H9 (cell line): ENCODE data around the gene KCNMA1. TPM values are rescaled to one million over a fixed set of nuclear protein-coding genes. Genes with fewer than 3 reads are reported as not detected.

ENCODE experiments used
- DNase-seq: peaks from one replicate; pipeline ENCODE4 v3.0.0-alpha.2; 2017
- H2AFZ ChIP-seq: one replicate; pipeline ENCODE4 v1.6.1; 2013; ENCODE audit warnings: mild to moderate bottlenecking, low read length, control low read depth, moderate library complexity
- H2AK5ac ChIP-seq: 2 replicates; pipeline ENCODE4 v1.6.1; 2013; ENCODE audit warnings: low read length, control low read depth, mixed read lengths; ENCODE audit not compliant: insufficient read length
- H2BK120ac ChIP-seq: one replicate; pipeline ENCODE4 v1.6.1; 2013; ENCODE audit warnings: low read depth, mild to moderate bottlenecking, low read length, control low read depth, inconsistent platforms; ENCODE audit not compliant: poor library complexity, severe bottlenecking
- H2BK12ac ChIP-seq: 2 replicates; pipeline ENCODE4 v1.6.1; 2013; ENCODE audit warnings: low read length, control low read depth, mixed read lengths, low read depth; ENCODE audit not compliant: insufficient read length
- H2BK15ac ChIP-seq: 2 replicates; pipeline ENCODE4 v1.6.1; 2013; ENCODE audit warnings: low read depth, low read length, control low read depth
- H2BK20ac ChIP-seq: one replicate; pipeline ENCODE4 v1.6.1; 2013; ENCODE audit warnings: low read depth, mild to moderate bottlenecking, low read length, control low read depth, inconsistent platforms; ENCODE audit not compliant: poor library complexity, severe bottlenecking
- H2BK5ac ChIP-seq: 2 replicates; pipeline ENCODE4 v1.6.1; 2013; ENCODE audit warnings: low read length, control low read depth, mixed read lengths; ENCODE audit not compliant: insufficient read length
- H3K14ac ChIP-seq: 2 replicates; pipeline ENCODE4 v1.6.1; 2013; ENCODE audit warnings: low read length, control low read depth; ENCODE audit not compliant: insufficient read depth
- H3K18ac ChIP-seq: 2 replicates; pipeline ENCODE4 v1.6.1; 2013; ENCODE audit warnings: low read depth, mild to moderate bottlenecking, mixed read lengths, low read length, control low read depth; ENCODE audit not compliant: insufficient read length
- H3K23ac ChIP-seq: 2 replicates; pipeline ENCODE4 v1.6.1; 2013; ENCODE audit warnings: low read length, control low read depth, mixed read lengths, low read depth; ENCODE audit not compliant: insufficient read length
- H3K23me2 ChIP-seq: 2 replicates; pipeline ENCODE4 v1.6.1; 2013; ENCODE audit warnings: low read depth, mild to moderate bottlenecking, mixed read lengths, low read length, control low read depth; ENCODE audit not compliant: insufficient read length, poor library complexity, severe bottlenecking
- H3K27ac ChIP-seq: 2 replicates; pipeline ENCODE4 v1.5.1; 2013; ENCODE audit warnings: low read length, control low read depth, mixed read lengths, low read depth; ENCODE audit not compliant: insufficient read length
- H3K27me3 ChIP-seq: 2 replicates; pipeline ENCODE4 v1.6.1; 2013; ENCODE audit warnings: low read length, control low read depth, inconsistent platforms; ENCODE audit not compliant: insufficient read depth
- H3K4ac ChIP-seq: 2 replicates; pipeline ENCODE4 v1.6.1; 2013; ENCODE audit warnings: low read depth, mild to moderate bottlenecking, control low read depth, inconsistent platforms, low read length, moderate library complexity
- H3K4me1 ChIP-seq: 2 replicates; pipeline ENCODE4 v1.6.1; 2013; ENCODE audit warnings: low read length, control low read depth, inconsistent platforms; ENCODE audit not compliant: insufficient read depth
- H3K4me2 ChIP-seq: 2 replicates; pipeline ENCODE4 v1.6.1; 2013; ENCODE audit warnings: low read length, control low read depth, mixed read lengths; ENCODE audit not compliant: insufficient read length, insufficient read depth
- H3K56ac ChIP-seq: 2 replicates; pipeline ENCODE4 v1.6.1; 2013; ENCODE audit warnings: low read depth, mild to moderate bottlenecking, mixed read lengths, low read length, control low read depth; ENCODE audit not compliant: insufficient read length
- H3K79me1 ChIP-seq: 2 replicates; pipeline ENCODE4 v1.6.1; 2013; ENCODE audit warnings: low read depth, mild to moderate bottlenecking, moderate library complexity, low read length, control low read depth, inconsistent platforms; ENCODE audit not compliant: insufficient read depth, poor library complexity, severe bottlenecking
- H3K79me2 ChIP-seq: 2 replicates; pipeline ENCODE4 v1.6.1; 2013; ENCODE audit warnings: low read length, control low read depth, inconsistent platforms; ENCODE audit not compliant: insufficient read depth
- H3K9ac ChIP-seq: 2 replicates; pipeline ENCODE4 v1.6.1; 2013; ENCODE audit warnings: low read length, control low read depth, mixed read lengths; ENCODE audit not compliant: insufficient read length; ENCODE audit errors: extremely low read depth
- H3K9me3 ChIP-seq: one replicate; pipeline ENCODE4 v1.6.1; 2013; ENCODE audit warnings: low read depth, low read length, inconsistent platforms; ENCODE audit not compliant: control insufficient read depth
- H3T11ph ChIP-seq: one replicate; pipeline ENCODE4 v1.6.1; 2013; ENCODE audit warnings: mild to moderate bottlenecking, low read length, control low read depth, inconsistent platforms
- H4K20me1 ChIP-seq: one replicate; pipeline ENCODE4 v1.6.1; 2013; ENCODE audit not compliant: control insufficient read depth, insufficient read length, insufficient read depth
- H4K5ac ChIP-seq: 2 replicates; pipeline ENCODE4 v1.6.1; 2013; ENCODE audit warnings: low read depth, mild to moderate bottlenecking, mixed read lengths, low read length, control low read depth; ENCODE audit not compliant: insufficient read length
- H4K8ac ChIP-seq: replicated peaks from 2 replicates; pipeline ENCODE4 v1.6.1; 2013; ENCODE audit warnings: low read length, control low read depth, mixed read lengths, low read depth; ENCODE audit not compliant: insufficient read length
- H4K91ac ChIP-seq: 2 replicates; pipeline ENCODE4 v1.6.1; 2013; ENCODE audit warnings: low read depth, mild to moderate bottlenecking, moderate library complexity, mixed read lengths, low read length, control low read depth; ENCODE audit not compliant: insufficient read length
- H3K27ac Mint-ChIP-seq, 3 experiments: 2 replicates in 2 of 3; 3 replicates in 1 of 3; pipeline ENCODE4 v1.8.0; 2020 to 2021; ENCODE audit warnings: mixed read lengths in 3 of 3, mild to moderate bottlenecking in 1 of 3, moderate library complexity in 1 of 3
- H3K27me3 Mint-ChIP-seq: 2 replicates; pipeline ENCODE4 v1.8.0; 2021; ENCODE audit warnings: low read depth, mild to moderate bottlenecking, moderate library complexity, mixed read lengths
- H3K36me3 Mint-ChIP-seq, 3 experiments: 2 replicates in 2 of 3; 3 replicates in 1 of 3; pipeline ENCODE4 v1.8.0; 2020 to 2021; ENCODE audit warnings: low read depth in 3 of 3, mixed read lengths in 3 of 3; ENCODE audit not compliant: insufficient read depth in 1 of 3
- H3K4me1 Mint-ChIP-seq, 2 experiments: 2 replicates each; pipeline ENCODE4 v1.8.0; 2020; ENCODE audit warnings: mixed read lengths in 2 of 2
- H3K4me3 Mint-ChIP-seq, 2 experiments: 2 replicates in 1 of 2; 3 replicates in 1 of 2; pipeline ENCODE4 v1.8.0; 2020 to 2021; ENCODE audit warnings: mild to moderate bottlenecking in 2 of 2, mixed read lengths in 2 of 2, moderate library complexity in 1 of 2
- H3K9me3 Mint-ChIP-seq, 2 experiments: 2 replicates in 1 of 2; 3 replicates in 1 of 2; pipeline ENCODE4 v1.8.0; 2020; ENCODE audit warnings: mild to moderate bottlenecking in 2 of 2, mixed read lengths in 2 of 2, moderate library complexity in 1 of 2
- CTCF ChIP-seq: fragments of 200-600 bp; sonication (generic); conservative IDR thresholded peaks from 3 replicates; pipeline ENCODE4 v1.8.0; 2021; ENCODE audit warnings: antibody characterized with exemption, mild to moderate bottlenecking
- WGBS: extraction: QIAGEN DNeasy Blood & Tissue Kit; methylation state at CpG from one replicate; pipeline ENCODE4 v1.1.7; 2013; ENCODE audit warnings: missing lambda C conversion rate, low lambda C conversion rate, mixed read lengths; ENCODE audit not compliant: insufficient read length; ENCODE audit errors: extremely low coverage; 5-methylcytosine and 5-hydroxymethylcytosine counted together
- total RNA-seq: library from RNA; stranded (reverse); gene quantifications from 2 replicates; pipeline ENCODE4 v1.2.1, GENCODE V29; 2021

KCNMA1 gene
- total RNA-seq, 1 experiment from 2014 or later, result 2.0 TPM

GRCh38 chr10:77578583-77579227 lies 58.9 kb downstream of the KCNMA1 start:
- Histone ChIP-seq H3K56ac (no peak overlapping the region), H4K91ac (no peak overlapping the region), H3K27me3 (no peaks in the 10 kb centered on the region), H2BK12ac (no peak overlapping the region), H3K18ac (no peak overlapping the region), H3K23me2 (no peaks in the 10 kb centered on the region), H3K79me2 (no peaks in the 10 kb centered on the region), H4K5ac (no peak overlapping the region), H3K4ac (no peak overlapping the region), H4K20me1 (no peaks in the 10 kb centered on the region), H3K9me3 (no peaks in the 10 kb centered on the region), H2BK15ac (no peak overlapping the region), H3K79me1 (no peaks in the 10 kb centered on the region), H3K4me1 (no peaks in the 10 kb centered on the region), H3K9ac (no peak overlapping the region), H2BK20ac (no peak overlapping the region), H2AFZ (no peak overlapping the region), H2AK5ac (no peak overlapping the region), H3K14ac (no peak overlapping the region), H3T11ph (no peak overlapping the region), H2BK120ac (no peak overlapping the region), H4K8ac (no peak overlapping the region), H3K23ac (no peak overlapping the region), H3K27ac (no peak overlapping the region), H3K4me2 (no peak overlapping the region), H2BK5ac (no peak overlapping the region)
- H3K36me3 Mint-ChIP-seq, result no peaks in the 10 kb centered on the region
- no peaks in the 10 kb centered on the region for H3K27me3 Mint-ChIP-seq
- no CpG with 5 or more reads among the region's 7 CpGs for WGBS
- no peak for TF ChIP-seq CTCF
- no peak overlapping the region for H3K27ac Mint-ChIP-seq
- H3K4me1 Mint-ChIP-seq, result peaks cover 0 to 7% of the 10 kb centered on the region in 2 experiments; a peak in 1 of 4 replicates
- H3K9me3 Mint-ChIP-seq, result no peaks in the 10 kb centered on the region
- DNase-seq, result no peak
- no peak overlapping the region for H3K4me3 Mint-ChIP-seq
